ENCODE data around the gene RNF5. TPM values are rescaled to one million over a fixed set of nuclear protein-coding genes. Genes with fewer than 3 reads are reported as not detected.

Gene RNF5
- total RNA-seq, 1 donor from 2014 or later = 71.7 TPM

- DNase-seq = peak; percentile 46
These were observed 26.1 kb upstream of the RNF5 start, which contains the start of gene PRRT1 for GRCh38 chr6:32151863-32152768. PRRT1 (minus strand) TSS chr6:32151939; CDS start chr6:32151827, 112 bp downstream.

GRCh38 chr6:32152769-32153563 is 25.2 kb upstream of the RNF5 start:
- DNase-seq = no peak

GRCh38 chr6:32153564-32154513 is 24.4 kb upstream of the RNF5 start, which contains the start of gene PPT2:
PPT2 (plus strand) TSS chr6:32154141; CDS start chr6:32154595, 454 bp downstream.
- DNase-seq = peak; percentile 85

- no peak for DNase-seq
These were observed 23.6 kb upstream of the RNF5 start for GRCh38 chr6:32154514-32155161.

- DNase-seq = no peak
These were observed 21.3 kb upstream of the RNF5 start for GRCh38 chr6:32156891-32157290.

GRCh38 chr6:32158052-32158451 is 20.2 kb upstream of the RNF5 start:
- DNase-seq = no peak

- no peak for DNase-seq
These were observed 14.5 kb upstream of the RNF5 start for GRCh38 chr6:32163559-32164258.

GRCh38 chr6:32164295-32164694 is 13.9 kb upstream of the RNF5 start, which contains the start of gene EGFL8:
EGFL8 (plus strand) TSS chr6:32164595; CDS start chr6:32166166, 1,571 bp downstream.
- DNase-seq = no peak

- DNase-seq = no peak
These were observed 11.7 kb upstream of the RNF5 start for GRCh38 chr6:32166411-32167061.

GRCh38 chr6:32167154-32167760 is 10.9 kb upstream of the RNF5 start:
- DNase-seq = no peak

- no peak for DNase-seq
These were observed 10.4 kb upstream of the RNF5 start for GRCh38 chr6:32167761-32168262.

- no peak for DNase-seq
These were observed 9.9 kb upstream of the RNF5 start for GRCh38 chr6:32168350-32168749.

- no peak for DNase-seq
These were observed 9.2 kb upstream of the RNF5 start for GRCh38 chr6:32168807-32169591.

GRCh38 chr6:32170294-32170693 is 7.9 kb upstream of the RNF5 start:
- DNase-seq = no peak

- no peak for DNase-seq
These were observed 7.0 kb upstream of the RNF5 start for GRCh38 chr6:32171234-32171633.

- no peak for DNase-seq
These were observed 5.0 kb upstream of the RNF5 start for GRCh38 chr6:32173051-32173727.

GRCh38 chr6:32174416-32174815 is 3.8 kb upstream of the RNF5 start:
- DNase-seq = no peak

GRCh38 chr6:32175322-32175710 is 2.9 kb upstream of the RNF5 start:
- no peak for DNase-seq
